ENCODE measurements around the gene FAM107B. TPM values are rescaled to one million over a fixed set of nuclear protein-coding genes. Genes with fewer than 3 reads are reported as not detected.

Gene FAM107B
- total and polyA plus RNA-seq, 8 donors, result 22.6 to 105 (median 54.5) TPM

DNA sequence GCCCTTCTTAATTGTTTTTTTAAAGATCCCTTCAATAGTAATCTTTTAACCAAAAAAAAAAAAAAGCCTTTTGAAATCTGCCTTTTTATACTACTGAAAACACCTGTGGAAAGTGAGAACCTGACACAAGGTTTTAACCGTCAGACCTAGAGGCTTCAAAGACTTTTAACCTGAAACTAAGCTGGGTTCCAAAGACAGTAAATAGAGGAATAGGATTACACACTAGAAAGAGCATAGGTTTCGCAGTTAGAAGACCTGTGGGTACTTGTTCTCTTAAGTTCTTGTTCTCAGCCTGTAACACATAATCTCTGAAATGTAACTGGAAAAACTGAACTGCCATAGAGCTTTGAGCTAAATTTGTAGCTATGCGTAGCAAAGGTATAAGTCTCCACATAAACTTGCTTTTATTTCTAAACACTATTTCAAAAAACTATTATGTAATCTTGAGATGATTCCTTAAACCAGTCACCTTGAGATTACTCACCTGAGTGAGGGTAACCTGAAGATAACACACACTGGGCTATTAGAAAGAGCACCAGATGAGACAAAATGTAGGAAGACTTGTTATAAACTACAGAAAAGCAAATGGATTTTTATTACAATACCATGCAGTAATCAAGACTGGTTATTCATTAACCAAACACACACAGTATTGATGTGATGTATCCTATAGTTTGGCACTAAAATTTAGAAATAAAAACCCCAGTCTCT is 247.4 kb downstream of the FAM107B start:
- H3K4me3 ChIP-seq, result no peak overlapping the region
- TF ChIP-seq, protein P1, sequence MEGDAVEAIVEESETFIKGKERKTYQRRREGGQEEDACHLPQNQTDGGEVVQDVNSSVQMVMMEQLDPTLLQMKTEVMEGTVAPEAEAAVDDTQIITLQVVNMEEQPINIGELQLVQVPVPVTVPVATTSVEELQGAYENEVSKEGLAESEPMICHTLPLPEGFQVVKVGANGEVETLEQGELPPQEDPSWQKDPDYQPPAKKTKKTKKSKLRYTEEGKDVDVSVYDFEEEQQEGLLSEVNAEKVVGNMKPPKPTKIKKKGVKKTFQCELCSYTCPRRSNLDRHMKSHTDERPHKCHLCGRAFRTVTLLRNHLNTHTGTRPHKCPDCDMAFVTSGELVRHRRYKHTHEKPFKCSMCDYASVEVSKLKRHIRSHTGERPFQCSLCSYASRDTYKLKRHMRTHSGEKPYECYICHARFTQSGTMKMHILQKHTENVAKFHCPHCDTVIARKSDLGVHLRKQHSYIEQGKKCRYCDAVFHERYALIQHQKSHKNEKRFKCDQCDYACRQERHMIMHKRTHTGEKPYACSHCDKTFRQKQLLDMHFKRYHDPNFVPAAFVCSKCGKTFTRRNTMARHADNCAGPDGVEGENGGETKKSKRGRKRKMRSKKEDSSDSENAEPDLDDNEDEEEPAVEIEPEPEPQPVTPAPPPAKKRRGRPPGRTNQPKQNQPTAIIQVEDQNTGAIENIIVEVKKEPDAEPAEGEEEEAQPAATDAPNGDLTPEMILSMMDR (IDR thresholded peaks at IDR 0.05), result no peak
- no peaks in the 10 kb centered on the region for H3K27me3 ChIP-seq
- WGBS, 2 donors, result 94 to 98% methylated on average over 3 of the region's 3 CpGs
- intact Hi-C loops (cut with DNase I), result no loop called here
- H3K9me3 ChIP-seq, result no peaks in the 10 kb centered on the region
- ATAC-seq, result no peak
- peaks cover 3 to 17% (median 6%) of the 10 kb centered on the region in 3 donors for H3K36me3 ChIP-seq
- H3K27ac ChIP-seq, result no peak overlapping the region
- no peak for FAIRE-seq
- peaks cover 3 to 37% (median 20%) of the 10 kb centered on the region in 3 donors for H3K4me1 ChIP-seq
- DNase-seq, result no peak

DNA sequence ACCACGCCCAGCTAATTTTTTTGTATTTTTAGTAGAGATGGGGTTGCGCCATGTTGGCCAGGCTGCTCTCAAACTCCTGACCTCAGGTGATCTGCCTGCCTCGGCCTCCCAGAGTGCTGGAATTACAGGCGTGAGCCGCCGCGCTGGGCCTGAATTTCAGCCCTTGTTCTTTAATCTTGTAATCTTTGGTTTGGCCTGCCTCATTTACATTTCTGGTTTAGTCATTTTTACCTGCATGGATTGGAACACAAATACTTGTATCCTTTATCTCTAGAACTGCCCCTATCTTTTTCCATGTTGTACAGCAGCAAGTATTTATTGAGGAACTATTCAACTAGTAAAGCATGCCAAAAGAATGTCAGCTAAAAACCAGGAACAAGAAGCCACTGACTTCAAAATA is 248.4 kb downstream of the FAM107B start:
- Histone ChIP-seq H3K27ac (no peak overlapping the region), H3K27me3 (no peaks in the 10 kb centered on the region), H3K36me3 (peaks cover 3 to 20% (median 11%) of the 10 kb centered on the region in 3 donors), H3K4me3 (no peak overlapping the region), H3K9me3 (no peaks in the 10 kb centered on the region), H3K4me1 (peaks cover 3 to 27% (median 12%) of the 10 kb centered on the region in 3 donors)
- intact Hi-C loops (cut with DNase I), result no loop called here
- TF ChIP-seq, protein P1 (IDR thresholded peaks at IDR 0.05), result no peak
- 89 to 97% methylated on average over 7 of the region's 7 CpGs for WGBS, 2 donors
- DNase-seq (no peak), FAIRE-seq (no peak), ATAC-seq (no peak)

DNA sequence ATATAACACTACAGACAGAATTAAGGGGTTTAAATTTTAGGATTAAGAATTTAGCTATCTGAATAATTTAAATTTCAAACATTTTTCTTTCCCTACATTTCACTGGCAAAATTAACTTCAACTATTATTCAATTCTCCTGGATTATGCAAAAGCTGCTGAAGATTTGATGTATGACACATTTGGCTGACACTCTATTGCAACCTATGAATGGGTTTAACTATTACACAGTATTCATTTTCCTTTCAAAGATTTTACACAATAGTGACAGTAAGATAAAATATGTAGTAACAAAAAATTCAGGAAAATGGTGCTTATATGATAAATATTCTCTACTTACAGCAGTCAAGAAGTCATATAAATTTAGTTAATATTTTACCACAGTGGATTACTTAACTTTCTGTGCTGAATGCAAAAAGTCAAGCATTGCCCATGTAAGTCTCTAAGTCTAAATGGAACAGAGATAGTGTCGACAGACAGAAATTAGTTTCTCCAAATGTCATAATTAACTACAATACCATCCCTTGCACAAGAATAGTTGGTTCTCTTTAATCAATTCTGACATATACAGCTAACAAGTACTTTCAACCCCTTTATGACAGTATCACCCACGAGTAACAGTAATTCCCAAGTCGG is 249.9 kb downstream of the FAM107B start:
- WGBS, 2 donors, result 72 to 76% methylated on average over 3 of the region's 3 CpGs
- Histone ChIP-seq H3K9me3 (no peaks in the 10 kb centered on the region), H3K27ac (no peak overlapping the region), H3K4me1 (peaks cover 3 to 17% (median 9%) of the 10 kb centered on the region in 3 donors), H3K4me3 (no peak overlapping the region), H3K36me3 (peaks cover 3 to 36% (median 15%) of the 10 kb centered on the region in 3 donors), H3K27me3 (no peaks in the 10 kb centered on the region)
- ATAC-seq (no peak), DNase-seq (no peak), FAIRE-seq (peak; percentile 64)
- TF ChIP-seq, protein P1 (IDR thresholded peaks at IDR 0.05), result no peak
- intact Hi-C loops (cut with DNase I), result no loop called here

DNA sequence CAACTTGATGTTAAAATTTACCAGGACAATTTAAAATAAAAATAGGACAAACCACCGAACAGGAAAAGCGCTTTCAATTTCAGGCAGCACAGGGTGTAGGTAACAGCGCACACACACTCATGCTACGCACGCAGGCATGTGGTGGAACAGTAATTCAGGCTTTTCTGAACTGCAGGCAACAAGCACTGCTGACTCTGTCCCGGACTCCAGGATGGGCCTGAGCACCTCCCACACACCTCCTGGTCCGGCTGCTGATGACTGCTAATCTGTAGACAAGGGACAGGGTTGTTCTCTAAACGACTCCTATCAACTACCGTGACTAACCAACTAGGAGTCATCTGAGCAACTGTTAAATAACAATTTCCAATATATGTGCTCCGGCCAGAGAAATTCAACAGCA is 251.4 kb downstream of the FAM107B start:
- intact Hi-C loops (cut with DNase I), result no loop called here
- FAIRE-seq (no peak), ATAC-seq (peak in 1 of 4 donors; percentile 22), DNase-seq (no peak)
- H3K9me3 ChIP-seq, result no peaks in the 10 kb centered on the region
- H3K4me1 ChIP-seq, result peaks cover 3 to 14% (median 9%) of the 10 kb centered on the region in 3 donors
- no peaks in the 10 kb centered on the region for H3K27me3 ChIP-seq
- no peak overlapping the region for H3K27ac ChIP-seq
- 80 to 83% methylated on average over 10 of the region's 10 CpGs for WGBS, 2 donors
- no peak overlapping the region for H3K4me3 ChIP-seq
- peaks cover 0 to 37% (median 9%) of the 10 kb centered on the region in 3 donors for H3K36me3 ChIP-seq
- TF ChIP-seq, protein P1 (IDR thresholded peaks at IDR 0.05), result no peak

DNA sequence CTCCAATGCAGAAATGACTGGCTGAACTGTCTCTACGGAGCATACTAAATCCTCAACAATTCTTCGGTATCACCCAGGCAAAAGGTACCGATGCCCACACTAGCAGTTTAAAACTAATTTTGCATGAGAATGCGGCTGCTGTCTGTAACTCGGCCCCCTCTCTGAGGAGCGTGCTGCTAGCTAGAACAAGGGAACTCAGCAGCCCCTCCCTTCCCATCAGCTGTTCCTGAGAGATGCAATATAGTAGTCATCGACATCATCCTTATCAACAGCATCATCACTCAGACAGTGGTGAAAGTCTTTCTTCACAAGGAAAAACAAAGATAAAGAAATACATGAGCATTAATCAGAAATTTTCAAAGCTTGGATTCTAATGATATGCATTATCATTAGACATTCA is 254.9 kb downstream of the FAM107B start:
- 89 to 94% methylated on average over 7 of the region's 7 CpGs for WGBS, 2 donors
- no peak for FAIRE-seq
- no peak overlapping the region for H3K4me3 ChIP-seq
- peaks cover 0 to 38% (median 9%) of the 10 kb centered on the region in 3 donors for H3K36me3 ChIP-seq
- H3K27ac ChIP-seq, result no peak overlapping the region
- DNase-seq, result no peak
- H3K4me1 ChIP-seq, result peaks cover 0 to 2% (median 0%) of the 10 kb centered on the region in 3 donors
- no peaks in the 10 kb centered on the region for H3K9me3 ChIP-seq
- no peak for ATAC-seq
- TF ChIP-seq, protein P1 (IDR thresholded peaks at IDR 0.05), result no peak
- H3K27me3 ChIP-seq, result no peaks in the 10 kb centered on the region
- intact Hi-C loops (cut with DNase I), result no loop called here

All from pancreas (tissue), 10 donors.